HG02840 (cell line): ENCODE data around the gene METTL21C.

ENCODE experiments used
- ATAC-seq: cut with Tn5 transposase; IDR thresholded peaks from one replicate; pipeline ENCODE4 v1.9.1; 2021; ENCODE audit warnings: mild to moderate bottlenecking, moderate library complexity, moderate number of reproducible peaks; ENCODE audit not compliant: unreplicated experiment, low FRiP score

The METTL21C gene

GRCh38 chr13:102670130-102670529 is 24.7 kb downstream of the METTL21C start:
- no peak for ATAC-seq

GRCh38 chr13:102667911-102668310 is 26.9 kb downstream of the METTL21C start:
- ATAC-seq = no peak

GRCh38 chr13:102667023-102667422 is 27.8 kb downstream of the METTL21C start:
- ATAC-seq = no peak

- no peak for ATAC-seq
Measured at GRCh38 chr13:102659168-102659713, 35.6 kb downstream of the METTL21C start.

GRCh38 chr13:102658660-102659059 is 36.2 kb downstream of the METTL21C start:
- ATAC-seq = no peak

- ATAC-seq = no peak
Measured at GRCh38 chr13:102657630-102658029, 37.2 kb downstream of the METTL21C start.

GRCh38 chr13:102654756-102655155 is 40.1 kb downstream of the METTL21C start:
- ATAC-seq = no peak

- ATAC-seq = no peak
Measured at GRCh38 chr13:102651892-102652291, 43.0 kb downstream of the METTL21C start.

- ATAC-seq = no peak
Measured at GRCh38 chr13:102651392-102651791, 43.5 kb downstream of the METTL21C start.

GRCh38 chr13:102650444-102650843 is 44.4 kb downstream of the METTL21C start:
- ATAC-seq = no peak

GRCh38 chr13:102648046-102648445 is 46.8 kb downstream of the METTL21C start:
- ATAC-seq = no peak

- no peak for ATAC-seq
Measured at GRCh38 chr13:102645701-102646100, 49.1 kb downstream of the METTL21C start.

- no peak for ATAC-seq
Measured at GRCh38 chr13:102643656-102644055, 51.2 kb downstream of the METTL21C start.

GRCh38 chr13:102642475-102642874 is 52.4 kb downstream of the METTL21C start:
- ATAC-seq = no peak

GRCh38 chr13:102642029-102642428 is 52.8 kb downstream of the METTL21C start:
- no peak for ATAC-seq

- no peak for ATAC-seq
Measured at GRCh38 chr13:102638741-102639140, 56.1 kb downstream of the METTL21C start.
